Measurements from ENCODE around the gene AACS. TPM values are rescaled to one million over a fixed set of nuclear protein-coding genes. Genes with fewer than 3 reads are reported as not detected.

AACS gene
- total RNA-seq (2021) (44.1 to 54.0 TPM (median 47.0 TPM) in 3 replicates), Bru-seq, nascent RNA (percentile 67 among the genes with signal in this experiment)
- long read RNA-seq, experiment 1, transcript AACS-201 (18 exons, 3,316 nt) = major isoform, 74 of 136 reads
- long read RNA-seq, experiment 1, partial matches to known transcripts = 14 of 136 reads
- long read RNA-seq, experiment 1, other reads (novel, unspliced or antisense) = 48 of 136 reads
- long read RNA-seq, experiment 2, transcript AACS-201 (18 exons, 3,316 nt) = major isoform, 11 of 57 reads
- long read RNA-seq, experiment 2, partial matches to known transcripts = 28 of 57 reads
- long read RNA-seq, experiment 2, other reads (novel, unspliced or antisense) = 18 of 57 reads
- long read RNA-seq, experiment 3, partial matches to known transcripts = 1 of 5 reads
- long read RNA-seq, experiment 3, other reads (novel, unspliced or antisense) = 3 of 5 reads

- ChIA-PET CTCF (interaction anchor here (0.8 to 3.2 kb wide), 8 partner anchors 11 to 125 kb away, joined by 3 to 19 read pairs (median 3); partner anchors contain the start of gene BRI3BP), POLR2A (interaction anchor here (0.6 to 1.6 kb wide), 3 partner anchors 16 to 125 kb away, joined by 3 to 12 read pairs (median 3); no protein-coding TSS in a partner anchor)
- Mint-ChIP-seq H3K4me1 (peaks cover 47% of the 10 kb centered on the region), H3K9me3 (peaks cover 19% of the 10 kb centered on the region), H3K36me3 (peaks cover 26% of the 10 kb centered on the region), H3K27ac (peak within 1 kb of the TSS; percentile 89), H3K4me3 (peak within 1 kb of the TSS; percentile 89), H3K27me3 (ENCODE audit: low read depth) (0 out of 2 replicates have a peak, but pooled peaks cover 3% of the 10 kb centered on the region)
- DNase-seq (ENCODE audit: low spot score) (peak; percentile 84), ATAC-seq (peak; percentile 86)
- TF ChIP-seq ATF3 (CRISPR knock-in tag; conservative IDR thresholded peaks at IDR 0.05) (no peak), ETV6 (CRISPR knock-in tag; IDR thresholded peaks at IDR 0.05) (0 out of 2 replicates have a peak, but pooled peaks have one; percentile 3), NR2C2 (CRISPR knock-in tag; IDR thresholded peaks at IDR 0.05) (no peak), AFF4 (CRISPR knock-in tag; IDR thresholded peaks at IDR 0.05; ENCODE audit: borderline replicate concordance) (no peak), NFATC4 (CRISPR knock-in tag; IDR thresholded peaks at IDR 0.05) (no peak), GRHL2 (CRISPR knock-in tag; IDR thresholded peaks at IDR 0.05; ENCODE audit: insufficient replicate concordance, severe bottlenecking) (no peak), ZNF219 (CRISPR knock-in tag; IDR thresholded peaks at IDR 0.05; ENCODE audit: borderline replicate concordance) (no peak), JUN (CRISPR knock-in tag; IDR thresholded peaks at IDR 0.05) (no peak), STAT6 (CRISPR knock-in tag; conservative IDR thresholded peaks at IDR 0.05; ENCODE audit: low read depth) (no peak), ZNF396 (CRISPR knock-in tag; IDR thresholded peaks at IDR 0.05; ENCODE audit: borderline replicate concordance) (no peak), ZNF263 (CRISPR knock-in tag; IDR thresholded peaks at IDR 0.05; ENCODE audit: low read depth) (0 out of 2 replicates have a peak, but pooled peaks have one; percentile 29), CREM (CRISPR knock-in tag; IDR thresholded peaks at IDR 0.05) (no peak), SP1 (CRISPR knock-in tag; conservative IDR thresholded peaks at IDR 0.05) (peak; percentile 52; the same call in 1 of the 2 replicates)
- TF ChIP-seq, protein P1, sequence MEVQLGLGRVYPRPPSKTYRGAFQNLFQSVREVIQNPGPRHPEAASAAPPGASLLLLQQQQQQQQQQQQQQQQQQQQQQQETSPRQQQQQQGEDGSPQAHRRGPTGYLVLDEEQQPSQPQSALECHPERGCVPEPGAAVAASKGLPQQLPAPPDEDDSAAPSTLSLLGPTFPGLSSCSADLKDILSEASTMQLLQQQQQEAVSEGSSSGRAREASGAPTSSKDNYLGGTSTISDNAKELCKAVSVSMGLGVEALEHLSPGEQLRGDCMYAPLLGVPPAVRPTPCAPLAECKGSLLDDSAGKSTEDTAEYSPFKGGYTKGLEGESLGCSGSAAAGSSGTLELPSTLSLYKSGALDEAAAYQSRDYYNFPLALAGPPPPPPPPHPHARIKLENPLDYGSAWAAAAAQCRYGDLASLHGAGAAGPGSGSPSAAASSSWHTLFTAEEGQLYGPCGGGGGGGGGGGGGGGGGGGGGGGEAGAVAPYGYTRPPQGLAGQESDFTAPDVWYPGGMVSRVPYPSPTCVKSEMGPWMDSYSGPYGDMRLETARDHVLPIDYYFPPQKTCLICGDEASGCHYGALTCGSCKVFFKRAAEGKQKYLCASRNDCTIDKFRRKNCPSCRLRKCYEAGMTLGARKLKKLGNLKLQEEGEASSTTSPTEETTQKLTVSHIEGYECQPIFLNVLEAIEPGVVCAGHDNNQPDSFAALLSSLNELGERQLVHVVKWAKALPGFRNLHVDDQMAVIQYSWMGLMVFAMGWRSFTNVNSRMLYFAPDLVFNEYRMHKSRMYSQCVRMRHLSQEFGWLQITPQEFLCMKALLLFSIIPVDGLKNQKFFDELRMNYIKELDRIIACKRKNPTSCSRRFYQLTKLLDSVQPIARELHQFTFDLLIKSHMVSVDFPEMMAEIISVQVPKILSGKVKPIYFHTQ (CRISPR knock-in tag; IDR thresholded peaks at IDR 0.05) = no peak
- TF ChIP-seq, protein P2, sequence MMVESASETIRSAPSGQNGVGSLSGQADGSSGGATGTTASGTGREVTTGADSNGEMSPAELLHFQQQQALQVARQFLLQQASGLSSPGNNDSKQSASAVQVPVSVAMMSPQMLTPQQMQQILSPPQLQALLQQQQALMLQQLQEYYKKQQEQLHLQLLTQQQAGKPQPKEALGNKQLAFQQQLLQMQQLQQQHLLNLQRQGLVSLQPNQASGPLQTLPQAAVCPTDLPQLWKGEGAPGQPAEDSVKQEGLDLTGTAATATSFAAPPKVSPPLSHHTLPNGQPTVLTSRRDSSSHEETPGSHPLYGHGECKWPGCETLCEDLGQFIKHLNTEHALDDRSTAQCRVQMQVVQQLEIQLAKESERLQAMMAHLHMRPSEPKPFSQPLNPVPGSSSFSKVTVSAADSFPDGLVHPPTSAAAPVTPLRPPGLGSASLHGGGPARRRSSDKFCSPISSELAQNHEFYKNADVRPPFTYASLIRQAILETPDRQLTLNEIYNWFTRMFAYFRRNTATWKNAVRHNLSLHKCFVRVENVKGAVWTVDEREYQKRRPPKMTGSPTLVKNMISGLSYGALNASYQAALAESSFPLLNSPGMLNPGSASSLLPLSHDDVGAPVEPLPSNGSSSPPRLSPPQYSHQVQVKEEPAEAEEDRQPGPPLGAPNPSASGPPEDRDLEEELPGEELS (CRISPR knock-in tag; IDR thresholded peaks at IDR 0.05) = 0 out of 2 replicates have a peak, but pooled peaks have one; percentile 13
- TF ChIP-seq, protein P3, sequence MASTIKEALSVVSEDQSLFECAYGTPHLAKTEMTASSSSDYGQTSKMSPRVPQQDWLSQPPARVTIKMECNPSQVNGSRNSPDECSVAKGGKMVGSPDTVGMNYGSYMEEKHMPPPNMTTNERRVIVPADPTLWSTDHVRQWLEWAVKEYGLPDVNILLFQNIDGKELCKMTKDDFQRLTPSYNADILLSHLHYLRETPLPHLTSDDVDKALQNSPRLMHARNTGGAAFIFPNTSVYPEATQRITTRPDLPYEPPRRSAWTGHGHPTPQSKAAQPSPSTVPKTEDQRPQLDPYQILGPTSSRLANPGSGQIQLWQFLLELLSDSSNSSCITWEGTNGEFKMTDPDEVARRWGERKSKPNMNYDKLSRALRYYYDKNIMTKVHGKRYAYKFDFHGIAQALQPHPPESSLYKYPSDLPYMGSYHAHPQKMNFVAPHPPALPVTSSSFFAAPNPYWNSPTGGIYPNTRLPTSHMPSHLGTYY (CRISPR knock-in tag; IDR thresholded peaks at IDR 0.05) = no peak
Observed at GRCh38 chr12:125065021-125065918, at the start of gene AACS. Gene AACS, plus strand, starts transcription at chr12:125065435. Its CDS starts 150 bp downstream, at chr12:125065585.

Data from WTC11 (cell line).